Stimulated activated CD8-positive, alpha-beta memory T cell treated with anti-CD3 and anti-CD28 coated beads, Interleukin-7, amount 100 ng/mL, for 1 hour (primary cell): ENCODE measurements around the gene ENDOG.
"Not testable (repeated sequence)": the region's sequence is repeated elsewhere in the genome, so short reads cannot be mapped to it uniquely, and the experiment has no call there.

Source experiments
- DNase-seq, 2 donors: peaks; one replicate each; pipeline ENCODE4 v3.0.0-alpha.2; 2020; ENCODE audit warnings: low read depth in 2 of 2

ENDOG gene

DNA sequence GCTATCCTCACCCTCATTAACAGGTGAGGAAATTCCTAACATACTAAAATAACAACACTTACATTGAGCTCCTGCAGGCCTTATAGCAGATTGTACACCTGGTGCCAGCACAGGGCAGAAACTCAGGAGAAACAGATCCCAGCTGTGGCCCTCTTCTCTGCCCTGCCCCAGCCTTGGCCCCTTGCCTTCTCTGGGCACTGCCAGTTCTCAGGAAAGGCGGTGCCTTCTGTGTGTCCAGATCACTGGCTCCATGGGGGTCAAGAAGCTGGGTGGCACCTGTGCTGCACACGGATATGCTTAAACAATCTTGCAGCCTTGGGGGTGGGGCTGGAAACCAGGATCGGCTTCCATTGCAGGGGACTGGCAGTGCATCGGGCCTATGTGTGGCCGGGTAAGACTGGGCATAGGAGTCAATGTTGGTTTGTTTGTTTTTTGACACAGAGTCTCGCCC is 44.1 kb downstream of the ENDOG start:
- DNase-seq, result no peak

DNA sequence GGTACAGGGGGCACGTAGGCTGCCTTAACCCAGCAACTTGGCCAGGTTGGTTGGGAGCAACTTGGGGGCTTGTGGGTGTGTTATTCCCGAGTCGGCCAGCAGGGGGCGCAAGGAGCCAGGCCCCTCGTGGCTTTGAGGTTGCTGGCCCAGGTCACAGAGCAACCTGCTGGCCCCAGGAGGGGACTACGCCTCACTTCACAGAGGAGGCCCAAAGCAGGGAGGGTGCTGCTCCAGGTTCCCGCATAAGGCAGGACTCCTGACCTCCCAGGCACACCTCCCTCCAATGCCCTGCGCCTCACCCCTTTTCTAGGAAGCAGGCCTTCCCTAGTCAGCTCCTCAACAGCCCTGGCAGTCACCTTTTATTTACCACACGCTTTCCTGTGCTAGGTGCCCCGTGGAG is 45.3 kb downstream of the ENDOG start:
- peak; percentile 74 to 82 for DNase-seq

DNA sequence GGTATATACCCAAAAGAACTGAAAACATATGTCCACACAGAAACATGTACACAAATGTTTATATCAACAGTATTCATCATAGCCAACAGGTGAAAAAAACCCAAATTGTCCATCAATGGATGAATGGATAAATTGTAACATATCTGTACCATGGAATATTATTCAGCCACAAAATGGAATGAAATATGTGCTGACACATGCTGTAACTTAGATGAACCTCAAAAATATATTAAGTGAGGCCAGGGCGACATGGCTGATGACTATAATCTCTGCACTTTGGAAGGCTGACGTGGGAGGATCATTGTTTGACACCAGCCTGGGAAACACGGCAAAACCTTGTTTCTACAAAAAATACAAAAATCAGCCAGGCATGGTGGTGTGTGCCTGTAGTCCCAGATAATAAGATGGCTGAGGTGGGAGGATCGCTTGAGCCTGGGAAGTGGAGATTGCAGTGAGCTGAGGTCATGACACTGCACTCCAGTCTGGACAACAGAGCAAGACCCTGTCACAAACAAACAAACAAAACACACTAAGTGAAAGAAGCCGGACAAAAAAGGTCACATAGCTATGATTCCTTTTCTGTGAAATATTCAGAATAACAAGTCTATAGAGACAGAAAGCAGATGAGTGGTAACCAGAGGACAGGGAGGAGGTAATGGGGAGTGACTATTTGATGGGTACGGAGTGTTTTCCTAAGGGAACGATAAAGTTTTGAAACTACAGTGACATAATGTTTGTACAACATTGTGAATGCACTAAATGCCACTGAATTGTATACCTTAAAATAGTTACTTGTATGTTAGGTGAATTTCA is 52.0 kb downstream of the ENDOG start:
- no peak for DNase-seq

DNA sequence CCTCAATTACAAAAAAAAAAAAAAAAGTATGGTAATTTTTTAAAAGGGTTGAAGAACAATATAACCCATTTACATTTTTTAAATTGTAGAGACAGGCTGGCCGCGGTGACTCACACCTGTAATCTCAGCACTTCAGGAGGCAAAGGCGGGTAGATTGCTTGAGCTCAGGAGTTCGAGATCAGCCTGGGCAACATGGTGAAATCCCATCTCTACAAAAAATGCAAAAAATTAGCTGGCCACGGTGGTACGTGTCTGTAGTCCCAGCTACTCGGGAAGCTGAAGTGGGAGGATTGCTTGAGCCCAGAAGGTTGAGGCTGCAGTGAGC is 52.6 kb downstream of the ENDOG start:
- not testable (repeated sequence) for DNase-seq
